Loucy (cell line): Measurements from ENCODE around the gene DSC3.

Experiments
- H2AFZ ChIP-seq: fragments of 200-600 bp; sonication (generic); 2 replicates; pipeline ENCODE4 v1.6.0; 2016; ENCODE audit warnings: antibody characterized with exemption, mild to moderate bottlenecking, low read length, moderate library complexity
- H3F3A ChIP-seq: fragments of 200-600 bp; 2 replicates; pipeline ENCODE4 v1.6.0; 2016; ENCODE audit warnings: antibody characterized with exemption, low read depth, mild to moderate bottlenecking
- H3K27me3 ChIP-seq: fragments of 200-600 bp; sonication (generic); 2 replicates; pipeline ENCODE4 v1.6.1; 2014; ENCODE audit warnings: low read length, mild to moderate bottlenecking; ENCODE audit not compliant: insufficient read depth, poor library complexity, severe bottlenecking
- H3K36me3 ChIP-seq: fragments of 200-600 bp; sonication (generic); 2 replicates; pipeline ENCODE4 v1.6.1; 2016; ENCODE audit warnings: low read length; ENCODE audit not compliant: insufficient read depth
- H3K4me1 ChIP-seq: fragments of 200-600 bp; sonication (generic); 2 replicates; pipeline ENCODE4 v1.5.1; 2014; ENCODE audit warnings: low read length, mild to moderate bottlenecking; ENCODE audit not compliant: insufficient read depth, poor library complexity, severe bottlenecking
- H3K4me2 ChIP-seq: fragments of 200-600 bp; sonication (generic); 2 replicates; pipeline ENCODE4 v1.6.0; 2014; ENCODE audit warnings: antibody characterized with exemption, low read length, low read depth, mild to moderate bottlenecking; ENCODE audit not compliant: poor library complexity, severe bottlenecking
- H3K4me3 ChIP-seq: fragments of 200-600 bp; sonication (generic); 2 replicates; pipeline ENCODE4 v1.5.1; 2014; ENCODE audit warnings: low read length, mild to moderate bottlenecking, mixed read lengths; ENCODE audit not compliant: poor library complexity, severe bottlenecking
- H3K79me2 ChIP-seq: fragments of 200-600 bp; sonication (generic); 2 replicates; pipeline ENCODE4 v1.6.1; 2014; ENCODE audit warnings: low read length; ENCODE audit not compliant: insufficient read depth
- H3K9ac ChIP-seq: fragments of 200-600 bp; sonication (generic); 2 replicates; pipeline ENCODE4 v1.6.0; 2014; ENCODE audit warnings: mild to moderate bottlenecking, low read depth, low read length, moderate library complexity; ENCODE audit not compliant: poor library complexity, severe bottlenecking
- H3K9me2 ChIP-seq: fragments of 200-600 bp; sonication (generic); replicated peaks from 2 replicates; pipeline ENCODE4 v1.6.1; 2016; ENCODE audit warnings: low read depth, low read length, mixed read lengths
- H3K9me3 ChIP-seq: fragments of 200-600 bp; sonication (generic); 2 replicates; pipeline ENCODE4 v1.6.1; 2014; ENCODE audit warnings: mild to moderate bottlenecking, antibody characterized with exemption, low read length, low read depth; ENCODE audit not compliant: insufficient read depth
- H4K20me1 ChIP-seq: fragments of 200-600 bp; sonication (generic); 2 replicates; pipeline ENCODE4 v1.6.0; 2014; ENCODE audit warnings: antibody characterized with exemption, low read length, mild to moderate bottlenecking; ENCODE audit not compliant: insufficient read depth, poor library complexity, severe bottlenecking
- EZH2phosphoT487 ChIP-seq: fragments of 200-600 bp; IDR thresholded peaks from 2 replicates; pipeline ENCODE4 v1.6.1; 2018; ENCODE audit warnings: antibody characterized with exemption, mild to moderate bottlenecking, moderate library complexity, borderline replicate concordance
- TF ChIP-seq, protein P1 (sequence below): fragments of 200-600 bp; sonication (generic); conservative IDR thresholded peaks from 2 replicates; pipeline ENCODE4 v1.5.1; 2014; ENCODE audit warnings: mild to moderate bottlenecking, antibody characterized with exemption, low read length

The DSC3 gene

DNA sequence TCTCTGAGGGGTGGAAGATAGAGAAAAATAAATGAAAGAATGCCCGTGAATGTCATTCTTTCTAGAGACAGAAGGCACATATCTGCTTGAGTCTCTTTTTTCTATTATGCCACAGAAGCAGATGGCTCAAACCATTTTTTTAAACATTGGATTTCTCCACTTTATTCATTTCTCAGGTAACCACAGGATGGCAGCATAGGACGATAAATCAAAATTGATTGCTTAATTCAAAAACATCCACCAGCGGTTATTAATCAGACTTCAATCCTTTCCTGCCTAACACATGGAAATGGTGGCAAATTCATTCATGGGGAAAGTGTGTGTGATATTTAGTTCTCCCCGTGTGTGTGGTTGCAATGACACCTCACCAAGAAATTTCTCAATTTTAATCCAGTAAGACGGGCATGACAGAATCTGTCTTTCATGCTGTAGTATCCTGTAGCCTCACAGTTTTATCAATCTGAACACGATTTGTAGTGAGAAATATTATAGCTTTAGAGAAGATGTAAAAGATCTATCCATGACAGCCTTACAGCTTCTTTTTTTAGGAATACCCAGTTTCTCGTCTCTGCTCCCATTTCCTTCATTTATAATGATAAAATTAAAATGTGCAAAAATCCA, 72.2 kb downstream of the DSC3 start:
- TF ChIP-seq, protein P1, sequence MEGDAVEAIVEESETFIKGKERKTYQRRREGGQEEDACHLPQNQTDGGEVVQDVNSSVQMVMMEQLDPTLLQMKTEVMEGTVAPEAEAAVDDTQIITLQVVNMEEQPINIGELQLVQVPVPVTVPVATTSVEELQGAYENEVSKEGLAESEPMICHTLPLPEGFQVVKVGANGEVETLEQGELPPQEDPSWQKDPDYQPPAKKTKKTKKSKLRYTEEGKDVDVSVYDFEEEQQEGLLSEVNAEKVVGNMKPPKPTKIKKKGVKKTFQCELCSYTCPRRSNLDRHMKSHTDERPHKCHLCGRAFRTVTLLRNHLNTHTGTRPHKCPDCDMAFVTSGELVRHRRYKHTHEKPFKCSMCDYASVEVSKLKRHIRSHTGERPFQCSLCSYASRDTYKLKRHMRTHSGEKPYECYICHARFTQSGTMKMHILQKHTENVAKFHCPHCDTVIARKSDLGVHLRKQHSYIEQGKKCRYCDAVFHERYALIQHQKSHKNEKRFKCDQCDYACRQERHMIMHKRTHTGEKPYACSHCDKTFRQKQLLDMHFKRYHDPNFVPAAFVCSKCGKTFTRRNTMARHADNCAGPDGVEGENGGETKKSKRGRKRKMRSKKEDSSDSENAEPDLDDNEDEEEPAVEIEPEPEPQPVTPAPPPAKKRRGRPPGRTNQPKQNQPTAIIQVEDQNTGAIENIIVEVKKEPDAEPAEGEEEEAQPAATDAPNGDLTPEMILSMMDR: peak; percentile 65
- no peak for TF ChIP-seq EZH2phosphoT487
- no peaks in the 10 kb centered on the region for H3K9me3 ChIP-seq
- H3K36me3 ChIP-seq: no peaks in the 10 kb centered on the region

GRCh38 chr18:30969670-30970170, 72.8 kb downstream of the DSC3 start:
- Histone ChIP-seq H3K79me2 (no peaks in the 10 kb centered on the region), H3K9ac (no peak overlapping the region), H4K20me1 (no peaks in the 10 kb centered on the region), H3K9me2 (no peaks in the 10 kb centered on the region), H3K4me2 (no peak overlapping the region), H3K27me3 (no peaks in the 10 kb centered on the region), H3K36me3 (no peaks in the 10 kb centered on the region), H3K4me1 (no peaks in the 10 kb centered on the region), H3F3A (no peaks in the 10 kb centered on the region), H3K4me3 (no peak overlapping the region), H2AFZ (no peak overlapping the region), H3K9me3 (no peaks in the 10 kb centered on the region)
- TF ChIP-seq EZH2phosphoT487: no peak
- TF ChIP-seq, protein P1: no peak

More for the DNA sequence above, 72.2 kb downstream of the DSC3 start:
- H3K9ac ChIP-seq: no peak overlapping the region
- H2AFZ ChIP-seq: no peak overlapping the region
- H3K4me2 ChIP-seq: no peak overlapping the region
- no peaks in the 10 kb centered on the region for H3K27me3 ChIP-seq
- H3F3A ChIP-seq: no peaks in the 10 kb centered on the region
- H3K4me1 ChIP-seq: no peaks in the 10 kb centered on the region
- no peaks in the 10 kb centered on the region for H3K9me2 ChIP-seq
- H3K4me3 ChIP-seq: no peak overlapping the region
- H3K79me2 ChIP-seq: no peaks in the 10 kb centered on the region
- no peaks in the 10 kb centered on the region for H4K20me1 ChIP-seq

DNA sequence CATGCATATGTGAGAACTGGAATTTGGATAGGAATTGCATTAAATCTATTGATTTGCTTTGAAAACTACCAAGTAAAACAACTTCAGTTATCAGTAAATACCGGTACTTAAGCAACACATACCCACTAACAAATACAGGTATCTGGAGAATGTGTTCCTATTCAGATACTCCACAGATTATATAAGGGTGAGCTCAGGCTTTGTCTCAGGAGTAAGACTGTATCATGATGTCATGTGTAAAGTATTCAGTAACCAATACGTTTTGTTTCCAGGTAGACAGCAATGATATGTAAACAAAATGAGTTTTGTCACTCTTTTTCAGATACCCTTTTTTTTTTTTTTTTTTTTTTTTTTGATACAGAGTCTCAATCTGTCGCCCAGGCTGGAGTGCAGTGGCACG, 74.8 kb downstream of the DSC3 start:
- H3K27me3 ChIP-seq: no peaks in the 10 kb centered on the region
- H4K20me1 ChIP-seq: no peaks in the 10 kb centered on the region
- no peaks in the 10 kb centered on the region for H3K9me3 ChIP-seq
- H3K36me3 ChIP-seq: no peaks in the 10 kb centered on the region
- no peaks in the 10 kb centered on the region for H3K9me2 ChIP-seq
- H3K79me2 ChIP-seq: no peaks in the 10 kb centered on the region
- no peak overlapping the region for H3K4me3 ChIP-seq
- H3F3A ChIP-seq: no peaks in the 10 kb centered on the region
- H3K4me1 ChIP-seq: no peaks in the 10 kb centered on the region
- H3K4me2 ChIP-seq: no peak overlapping the region
- H2AFZ ChIP-seq: no peak overlapping the region
- TF ChIP-seq, protein P1: no peak
- TF ChIP-seq EZH2phosphoT487: no peak
- no peak overlapping the region for H3K9ac ChIP-seq
